Measurements from ENCODE around the gene LMTK2.
A peak's percentile ranks its signal among the peaks of the same experiment; 100 is the strongest.
"Not testable (repeated sequence)": the region's sequence is repeated elsewhere in the genome, so short reads cannot be mapped to it uniquely, and the experiment has no call there.

The LMTK2 gene

GRCh38 chr7:98217623-98218582 lies 111.2 kb downstream of the LMTK2 start:
- DNase-seq (ENCODE audit: low spot score), result peak; percentile 72

GRCh38 chr7:98219382-98219781 lies 112.7 kb downstream of the LMTK2 start:
- DNase-seq (ENCODE audit: low spot score), result not testable (repeated sequence)

GRCh38 chr7:98221611-98222532 lies 115.2 kb downstream of the LMTK2 start:
- no peak for DNase-seq (ENCODE audit: low spot score)

- no peak for DNase-seq (ENCODE audit: low spot score)
Observed at GRCh38 chr7:98222533-98223195, 116.0 kb downstream of the LMTK2 start.

- no peak for DNase-seq (ENCODE audit: low spot score)
Observed at GRCh38 chr7:98223351-98223897, 116.8 kb downstream of the LMTK2 start.

GRCh38 chr7:98223898-98224700 lies 117.4 kb downstream of the LMTK2 start:
- no peak for DNase-seq (ENCODE audit: low spot score)

GRCh38 chr7:98224701-98225181 lies 118.1 kb downstream of the LMTK2 start:
- no peak for DNase-seq (ENCODE audit: low spot score)

GRCh38 chr7:98225913-98226614 lies 119.4 kb downstream of the LMTK2 start:
- DNase-seq (ENCODE audit: low spot score), result no peak

- no peak for DNase-seq (ENCODE audit: low spot score)
Observed at GRCh38 chr7:98227939-98228338, 121.3 kb downstream of the LMTK2 start.

- DNase-seq (ENCODE audit: low spot score), result no peak
Observed at GRCh38 chr7:98228801-98229200, 122.1 kb downstream of the LMTK2 start.

- DNase-seq (ENCODE audit: low spot score), result no peak
Observed at GRCh38 chr7:98229441-98229840, 122.8 kb downstream of the LMTK2 start.

GRCh38 chr7:98229991-98230745 lies 123.5 kb downstream of the LMTK2 start:
- DNase-seq (ENCODE audit: low spot score), result no peak

- no peak for DNase-seq (ENCODE audit: low spot score)
Observed at GRCh38 chr7:98230746-98231471, 124.2 kb downstream of the LMTK2 start.

GRCh38 chr7:98231493-98232262 lies 125.0 kb downstream of the LMTK2 start:
- DNase-seq (ENCODE audit: low spot score), result no peak

- DNase-seq (ENCODE audit: low spot score), result no peak
Observed at GRCh38 chr7:98232263-98232585, 125.6 kb downstream of the LMTK2 start.

- DNase-seq (ENCODE audit: low spot score), result no peak
Observed at GRCh38 chr7:98232799-98233198, 126.1 kb downstream of the LMTK2 start.

- DNase-seq (ENCODE audit: low spot score), result no peak
Observed at GRCh38 chr7:98233219-98234070, 126.8 kb downstream of the LMTK2 start.

All from ecto neural progenitor cell (in vitro differentiated cells).